ENCODE measurements around the gene CHEK2. TPM values are rescaled to one million over a fixed set of nuclear protein-coding genes. Genes with fewer than 3 reads are reported as not detected.
"Not testable (repeated sequence)": the region's sequence is repeated elsewhere in the genome, so short reads cannot be mapped to it uniquely, and the experiment has no call there.

CHEK2 gene
- total RNA-seq, 1 donor from 2014 or later, result 8.1 TPM

GRCh38 chr22:28769394-28770085, 27.9 kb upstream of the CHEK2 start:
- no peak for TF ChIP-seq CTCF (IDR thresholded peaks at IDR 0.05; ENCODE audit: insufficient read depth, low read length, poor library complexity, severe bottlenecking)
- Histone ChIP-seq H3K27me3 (ENCODE audit: control insufficient read depth, insufficient read depth, low read length) (no peaks in the 10 kb centered on the region), H3K36me3 (ENCODE audit: control insufficient read depth, insufficient read depth, low read length) (peaks cover 2% of the 10 kb centered on the region), H3K4me3 (ENCODE audit: low read depth, low read length) (no peak overlapping the region)
- DNase-seq (ENCODE audit: low read depth), result no peak

GRCh38 chr22:28768701-28769393, 27.2 kb upstream of the CHEK2 start:
- no peak for TF ChIP-seq CTCF (IDR thresholded peaks at IDR 0.05; ENCODE audit: insufficient read depth, low read length, poor library complexity, severe bottlenecking)
- Histone ChIP-seq H3K27me3 (ENCODE audit: control insufficient read depth, insufficient read depth, low read length) (no peaks in the 10 kb centered on the region), H3K4me3 (ENCODE audit: low read depth, low read length) (no peak overlapping the region), H3K36me3 (ENCODE audit: control insufficient read depth, insufficient read depth, low read length) (no peaks in the 10 kb centered on the region)
- no peak for DNase-seq (ENCODE audit: low read depth)

GRCh38 chr22:28766628-28767027, 25.0 kb upstream of the CHEK2 start:
- Histone ChIP-seq H3K36me3 (ENCODE audit: control insufficient read depth, insufficient read depth, low read length) (no peaks in the 10 kb centered on the region), H3K27me3 (ENCODE audit: control insufficient read depth, insufficient read depth, low read length) (no peaks in the 10 kb centered on the region), H3K4me3 (ENCODE audit: low read depth, low read length) (no peak overlapping the region)
- no peak for TF ChIP-seq CTCF (IDR thresholded peaks at IDR 0.05; ENCODE audit: insufficient read depth, low read length, poor library complexity, severe bottlenecking)
- no peak for DNase-seq (ENCODE audit: low read depth)

GRCh38 chr22:28762000-28762399, 20.4 kb upstream of the CHEK2 start:
- DNase-seq (ENCODE audit: low read depth), result not testable (repeated sequence)

GRCh38 chr22:28761449-28761755, 19.8 kb upstream of the CHEK2 start:
- DNase-seq (ENCODE audit: low read depth), result no peak
- TF ChIP-seq CTCF (IDR thresholded peaks at IDR 0.05; ENCODE audit: insufficient read depth, low read length, poor library complexity, severe bottlenecking), result no peak
- Histone ChIP-seq H3K4me3 (ENCODE audit: low read depth, low read length) (no peak overlapping the region), H3K27me3 (ENCODE audit: control insufficient read depth, insufficient read depth, low read length) (no peaks in the 10 kb centered on the region), H3K36me3 (ENCODE audit: control insufficient read depth, insufficient read depth, low read length) (no peaks in the 10 kb centered on the region)

More at GRCh38 chr22:28762000-28762399, 20.4 kb upstream of the CHEK2 start:
- not testable (repeated sequence) for H3K4me3 ChIP-seq (ENCODE audit: low read depth, low read length); H3K36me3 ChIP-seq (ENCODE audit: control insufficient read depth, insufficient read depth, low read length); H3K27me3 ChIP-seq (ENCODE audit: control insufficient read depth, insufficient read depth, low read length)

- Histone ChIP-seq H3K4me3 (ENCODE audit: low read depth, low read length) (no peak overlapping the region), H3K36me3 (ENCODE audit: control insufficient read depth, insufficient read depth, low read length) (no peaks in the 10 kb centered on the region), H3K27me3 (ENCODE audit: control insufficient read depth, insufficient read depth, low read length) (no peaks in the 10 kb centered on the region)
- DNase-seq (ENCODE audit: low read depth), result no peak
- TF ChIP-seq CTCF (IDR thresholded peaks at IDR 0.05; ENCODE audit: insufficient read depth, low read length, poor library complexity, severe bottlenecking), result no peak
These were observed 18.4 kb upstream of the CHEK2 start for GRCh38 chr22:28759861-28760560.

GRCh38 chr22:28754512-28754911, 12.9 kb upstream of the CHEK2 start:
- not testable (repeated sequence) for H3K36me3 ChIP-seq (ENCODE audit: control insufficient read depth, insufficient read depth, low read length); H3K4me3 ChIP-seq (ENCODE audit: low read depth, low read length); DNase-seq (ENCODE audit: low read depth); H3K27me3 ChIP-seq (ENCODE audit: control insufficient read depth, insufficient read depth, low read length)
